Astrocyte (in vitro differentiated cells and primary cell): ENCODE measurements around the gene PPP3CA. TPM values are rescaled to one million over a fixed set of nuclear protein-coding genes. Genes with fewer than 3 reads are reported as not detected.
A peak's percentile ranks its signal among the peaks of the same experiment; 100 is the strongest.

Source experiments
- DNase-seq: peaks from one replicate; pipeline ENCODE4 v3.0.0-alpha.2; 2010; ENCODE audit warnings: low read depth
- FAIRE-seq: peaks from 2 replicates; lab custom pipeline; 2011; peaks lifted over from hg19 to GRCh38; lab: Jason Lieb, UNC
- H2AFZ ChIP-seq: 2 replicates; pipeline ENCODE4 v1.6.0; 2012; ENCODE audit warnings: low read depth, low read length, inconsistent platforms
- H3K27ac ChIP-seq: 2 replicates; pipeline ENCODE4 v1.5.1; 2011; ENCODE audit warnings: low read depth, low read length, inconsistent platforms
- H3K27me3 ChIP-seq: 2 replicates; pipeline ENCODE4 v1.6.0; 2011; ENCODE audit warnings: low read length, inconsistent platforms; ENCODE audit not compliant: insufficient read depth
- H3K36me3 ChIP-seq: 2 replicates; pipeline ENCODE4 v1.5.1; 2011; ENCODE audit warnings: low read length, inconsistent platforms; ENCODE audit not compliant: insufficient read depth
- H3K4me1 ChIP-seq: 2 replicates; pipeline ENCODE4 v1.5.1; 2011; ENCODE audit warnings: low read length, inconsistent platforms; ENCODE audit not compliant: insufficient read depth
- H3K4me2 ChIP-seq: 2 replicates; pipeline ENCODE4 v1.6.0; 2012; ENCODE audit warnings: low read length, inconsistent platforms
- H3K4me3 ChIP-seq: 2 replicates; pipeline ENCODE4 v1.5.1; 2011; ENCODE audit warnings: low read depth, mild to moderate bottlenecking, low read length, inconsistent platforms; ENCODE audit not compliant: insufficient read depth
- H3K79me2 ChIP-seq: 2 replicates; pipeline ENCODE4 v1.6.0; 2012; ENCODE audit warnings: mild to moderate bottlenecking, low read length, inconsistent platforms; ENCODE audit not compliant: insufficient read depth
- H3K9ac ChIP-seq: 2 replicates; pipeline ENCODE4 v1.6.0; 2012; ENCODE audit warnings: mild to moderate bottlenecking, low read length, inconsistent platforms
- H3K9me3 ChIP-seq: 2 replicates; pipeline ENCODE4 v1.5.1; 2012; ENCODE audit warnings: low read depth, mild to moderate bottlenecking, low read length, inconsistent platforms; ENCODE audit not compliant: insufficient read depth
- H4K20me1 ChIP-seq: 2 replicates; pipeline ENCODE4 v1.6.0; 2012; ENCODE audit warnings: low read length, inconsistent platforms; ENCODE audit not compliant: insufficient read depth
- H3K27ac Mint-ChIP-seq: one replicate; pipeline ENCODE4 v1.8.0; 2021; ENCODE audit warnings: mild to moderate bottlenecking, mixed read lengths; ENCODE audit not compliant: unreplicated experiment
- H3K27me3 Mint-ChIP-seq: one replicate; pipeline ENCODE4 v1.8.0; 2021; ENCODE audit warnings: low read depth, mixed read lengths; ENCODE audit not compliant: unreplicated experiment
- H3K36me3 Mint-ChIP-seq: one replicate; pipeline ENCODE4 v1.8.0; 2021; ENCODE audit warnings: low read depth, mixed read lengths; ENCODE audit not compliant: unreplicated experiment
- H3K4me1 Mint-ChIP-seq: one replicate; pipeline ENCODE4 v1.8.0; 2021; ENCODE audit warnings: low read depth, mixed read lengths; ENCODE audit not compliant: unreplicated experiment
- H3K4me3 Mint-ChIP-seq: one replicate; pipeline ENCODE4 v1.8.0; 2021; ENCODE audit warnings: mild to moderate bottlenecking, moderate library complexity, mixed read lengths; ENCODE audit not compliant: unreplicated experiment
- H3K9me3 Mint-ChIP-seq: one replicate; pipeline ENCODE4 v1.8.0; 2021; ENCODE audit warnings: mild to moderate bottlenecking, mixed read lengths; ENCODE audit not compliant: unreplicated experiment
- EZH2 ChIP-seq: IDR thresholded peaks from 2 replicates; pipeline ENCODE4 v1.6.1; 2012; ENCODE audit warnings: mild to moderate bottlenecking, low read length, inconsistent platforms; ENCODE audit not compliant: insufficient read depth
- total RNA-seq: library from RNA; stranded (reverse); gene quantifications from 2 replicates; pipeline ENCODE4 v1.2.1, GENCODE V29; 2021
- TF ChIP-seq, protein P1 (sequence below): IDR thresholded peaks from 2 replicates; pipeline ENCODE4 v1.5.1; 2011; ENCODE audit warnings: low read depth, mild to moderate bottlenecking, inconsistent platforms, low read length, moderate library complexity; ENCODE audit not compliant: insufficient read depth

PPP3CA gene
- total RNA-seq, 1 donor from 2014 or later: 101 TPM

DNA sequence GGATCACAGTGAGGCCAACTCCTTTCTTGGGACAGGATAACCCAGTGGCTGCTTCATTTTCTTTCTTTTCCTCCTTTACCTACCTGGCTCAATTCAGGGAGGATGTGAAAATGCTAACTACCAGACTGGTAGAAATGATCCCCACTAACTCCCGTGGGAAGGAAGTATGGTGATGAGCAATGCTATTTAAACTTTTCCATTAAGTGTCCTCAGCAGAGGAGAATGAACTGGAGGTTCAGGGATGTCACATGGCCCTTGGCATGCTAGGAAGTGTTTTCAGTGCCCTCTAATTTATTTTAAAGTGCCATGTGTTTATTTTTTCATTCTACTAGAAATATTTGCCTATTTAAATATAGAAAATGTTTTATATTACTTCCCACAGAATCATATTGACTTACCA lies 363.9 kb downstream of the PPP3CA start:
- peaks cover 29% of the 10 kb centered on the region for H3K4me1 ChIP-seq
- H3K36me3 ChIP-seq: no peaks in the 10 kb centered on the region
- no peak overlapping the region for H3K9ac ChIP-seq
- no peaks in the 10 kb centered on the region for H3K36me3 Mint-ChIP-seq
- no peaks in the 10 kb centered on the region for H3K79me2 ChIP-seq
- H3K4me3 Mint-ChIP-seq: no peak overlapping the region
- no peaks in the 10 kb centered on the region for H3K9me3 ChIP-seq
- H4K20me1 ChIP-seq: no peaks in the 10 kb centered on the region
- H3K27me3 Mint-ChIP-seq: no peaks in the 10 kb centered on the region
- no peak overlapping the region for H3K27ac ChIP-seq
- no peak overlapping the region for H2AFZ ChIP-seq
- no peak overlapping the region for H3K27ac Mint-ChIP-seq
- H3K27me3 ChIP-seq: no peaks in the 10 kb centered on the region
- no peak for TF ChIP-seq EZH2
- TF ChIP-seq, protein P1, sequence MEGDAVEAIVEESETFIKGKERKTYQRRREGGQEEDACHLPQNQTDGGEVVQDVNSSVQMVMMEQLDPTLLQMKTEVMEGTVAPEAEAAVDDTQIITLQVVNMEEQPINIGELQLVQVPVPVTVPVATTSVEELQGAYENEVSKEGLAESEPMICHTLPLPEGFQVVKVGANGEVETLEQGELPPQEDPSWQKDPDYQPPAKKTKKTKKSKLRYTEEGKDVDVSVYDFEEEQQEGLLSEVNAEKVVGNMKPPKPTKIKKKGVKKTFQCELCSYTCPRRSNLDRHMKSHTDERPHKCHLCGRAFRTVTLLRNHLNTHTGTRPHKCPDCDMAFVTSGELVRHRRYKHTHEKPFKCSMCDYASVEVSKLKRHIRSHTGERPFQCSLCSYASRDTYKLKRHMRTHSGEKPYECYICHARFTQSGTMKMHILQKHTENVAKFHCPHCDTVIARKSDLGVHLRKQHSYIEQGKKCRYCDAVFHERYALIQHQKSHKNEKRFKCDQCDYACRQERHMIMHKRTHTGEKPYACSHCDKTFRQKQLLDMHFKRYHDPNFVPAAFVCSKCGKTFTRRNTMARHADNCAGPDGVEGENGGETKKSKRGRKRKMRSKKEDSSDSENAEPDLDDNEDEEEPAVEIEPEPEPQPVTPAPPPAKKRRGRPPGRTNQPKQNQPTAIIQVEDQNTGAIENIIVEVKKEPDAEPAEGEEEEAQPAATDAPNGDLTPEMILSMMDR: no peak
- H3K4me1 Mint-ChIP-seq: peaks cover 25% of the 10 kb centered on the region
- H3K9me3 Mint-ChIP-seq: no peaks in the 10 kb centered on the region
- no peak for FAIRE-seq
- no peak for DNase-seq
- H3K4me3 ChIP-seq: no peak overlapping the region
- H3K4me2 ChIP-seq: no peak overlapping the region

DNA sequence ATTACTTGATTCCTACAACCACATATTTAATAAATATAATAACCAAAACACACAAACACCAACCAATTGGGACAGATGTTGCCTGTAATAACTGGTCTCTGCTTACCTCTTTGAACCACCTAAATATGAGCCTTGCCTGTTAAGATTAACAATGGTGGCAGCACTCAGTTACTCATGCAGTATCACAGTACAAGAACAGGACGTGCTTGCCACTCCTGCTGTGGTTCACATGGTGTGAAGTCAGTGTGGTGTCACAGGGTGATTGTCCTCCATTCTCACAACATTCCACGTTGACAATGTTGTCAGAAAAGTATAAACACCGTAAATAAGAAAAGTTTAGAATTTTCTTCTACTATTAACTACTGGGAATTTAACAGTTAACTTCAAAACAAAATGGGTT lies 365.0 kb downstream of the PPP3CA start:
- H3K27me3 ChIP-seq: no peaks in the 10 kb centered on the region
- H3K4me1 ChIP-seq: peaks cover 29% of the 10 kb centered on the region
- H3K4me1 Mint-ChIP-seq: peaks cover 25% of the 10 kb centered on the region
- no peaks in the 10 kb centered on the region for H3K9me3 ChIP-seq
- H3K4me3 ChIP-seq: no peak overlapping the region
- no peak for DNase-seq
- no peaks in the 10 kb centered on the region for H4K20me1 ChIP-seq
- H3K9me3 Mint-ChIP-seq: no peaks in the 10 kb centered on the region
- no peak overlapping the region for H3K4me3 Mint-ChIP-seq
- H3K36me3 ChIP-seq: no peaks in the 10 kb centered on the region
- no peak for FAIRE-seq
- TF ChIP-seq EZH2: no peak
- TF ChIP-seq, protein P1: no peak
- H3K9ac ChIP-seq: no peak overlapping the region
- H3K79me2 ChIP-seq: no peaks in the 10 kb centered on the region
- H3K27ac ChIP-seq: no peak overlapping the region
- no peak overlapping the region for H3K27ac Mint-ChIP-seq
- no peak overlapping the region for H3K4me2 ChIP-seq
- H3K27me3 Mint-ChIP-seq: no peaks in the 10 kb centered on the region
- no peaks in the 10 kb centered on the region for H3K36me3 Mint-ChIP-seq
- no peak overlapping the region for H2AFZ ChIP-seq

DNA sequence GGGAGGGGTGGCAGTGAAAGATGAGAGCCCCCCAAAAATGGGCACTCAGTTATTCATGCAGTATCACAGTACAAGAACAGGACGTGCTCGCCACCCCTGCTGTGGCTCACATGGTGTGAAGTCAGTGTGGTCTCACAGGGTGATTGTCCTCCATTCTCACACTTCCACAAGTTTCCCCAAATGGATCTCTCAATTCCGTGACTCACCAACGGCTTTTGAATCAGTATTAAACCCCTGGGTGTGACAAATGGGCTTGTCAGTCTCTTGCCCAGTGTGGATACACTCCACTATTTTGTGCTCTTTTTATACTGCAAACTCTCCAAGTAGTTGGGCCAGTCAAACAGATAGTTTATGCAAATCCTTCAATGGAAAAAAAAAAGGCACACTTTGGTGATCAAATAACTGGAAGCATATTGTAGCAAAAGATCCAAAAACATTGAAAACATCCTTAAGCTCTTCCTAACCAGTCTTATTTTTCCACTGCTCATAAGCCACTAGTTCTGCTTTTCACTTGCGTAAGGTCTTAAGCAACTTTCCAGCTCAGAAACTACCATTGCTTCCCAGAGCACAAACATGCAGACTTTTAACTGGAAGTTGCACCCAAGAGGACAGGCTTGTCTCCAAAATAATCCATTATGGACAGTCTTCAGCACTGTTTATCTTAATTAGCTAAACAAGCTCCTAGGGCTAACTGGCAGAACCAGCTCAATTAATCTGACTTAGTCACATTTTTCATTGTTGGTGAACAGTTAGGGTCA lies 365.7 kb downstream of the PPP3CA start:
- H3K9me3 ChIP-seq: no peaks in the 10 kb centered on the region
- H3K36me3 ChIP-seq: no peaks in the 10 kb centered on the region
- Mint-ChIP-seq H3K9me3 (no peaks in the 10 kb centered on the region), H3K27me3 (no peaks in the 10 kb centered on the region), H3K36me3 (no peaks in the 10 kb centered on the region), H3K4me1 (peaks cover 21% of the 10 kb centered on the region), H3K27ac (no peak overlapping the region), H3K4me3 (no peak overlapping the region)
- no peak overlapping the region for H3K27ac ChIP-seq
- H3K4me1 ChIP-seq: peaks cover 22% of the 10 kb centered on the region
- H3K4me3 ChIP-seq: no peak overlapping the region
- no peaks in the 10 kb centered on the region for H4K20me1 ChIP-seq
- FAIRE-seq: no peak
- H3K9ac ChIP-seq: no peak overlapping the region
- no peak for TF ChIP-seq EZH2
- TF ChIP-seq, protein P1: no peak
- H3K27me3 ChIP-seq: no peaks in the 10 kb centered on the region
- no peak overlapping the region for H2AFZ ChIP-seq
- no peak overlapping the region for H3K4me2 ChIP-seq
- DNase-seq: peak; percentile 81
- no peaks in the 10 kb centered on the region for H3K79me2 ChIP-seq
